HG03442 (cell line): ENCODE measurements around the gene TCF3.
"Not testable (repeated sequence)": the region's sequence is repeated elsewhere in the genome, so short reads cannot be mapped to it uniquely, and the experiment has no call there.

Experiments used
- ATAC-seq: cut with Tn5 transposase; IDR thresholded peaks from one replicate; pipeline ENCODE4 v1.9.1; 2021; ENCODE audit warnings: mild to moderate bottlenecking, moderate library complexity; ENCODE audit not compliant: unreplicated experiment

The TCF3 gene

DNA sequence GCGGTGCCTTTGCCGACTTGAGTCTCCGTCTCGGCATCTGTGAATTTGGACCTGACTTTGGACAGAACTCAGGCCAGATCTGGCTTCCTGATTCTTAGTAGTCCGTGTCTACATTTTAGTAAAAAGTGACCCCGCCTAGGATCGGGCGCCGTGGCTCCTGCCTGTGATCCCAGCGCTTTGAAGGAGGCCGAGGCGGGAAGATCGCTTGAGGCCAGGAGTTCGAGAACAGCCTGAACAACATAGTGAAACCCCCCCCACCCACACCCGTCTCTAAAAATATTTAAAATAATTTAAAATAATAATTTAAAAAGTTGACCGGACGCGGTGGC, 849 bp upstream of the TCF3 start:
- no peak for ATAC-seq

DNA sequence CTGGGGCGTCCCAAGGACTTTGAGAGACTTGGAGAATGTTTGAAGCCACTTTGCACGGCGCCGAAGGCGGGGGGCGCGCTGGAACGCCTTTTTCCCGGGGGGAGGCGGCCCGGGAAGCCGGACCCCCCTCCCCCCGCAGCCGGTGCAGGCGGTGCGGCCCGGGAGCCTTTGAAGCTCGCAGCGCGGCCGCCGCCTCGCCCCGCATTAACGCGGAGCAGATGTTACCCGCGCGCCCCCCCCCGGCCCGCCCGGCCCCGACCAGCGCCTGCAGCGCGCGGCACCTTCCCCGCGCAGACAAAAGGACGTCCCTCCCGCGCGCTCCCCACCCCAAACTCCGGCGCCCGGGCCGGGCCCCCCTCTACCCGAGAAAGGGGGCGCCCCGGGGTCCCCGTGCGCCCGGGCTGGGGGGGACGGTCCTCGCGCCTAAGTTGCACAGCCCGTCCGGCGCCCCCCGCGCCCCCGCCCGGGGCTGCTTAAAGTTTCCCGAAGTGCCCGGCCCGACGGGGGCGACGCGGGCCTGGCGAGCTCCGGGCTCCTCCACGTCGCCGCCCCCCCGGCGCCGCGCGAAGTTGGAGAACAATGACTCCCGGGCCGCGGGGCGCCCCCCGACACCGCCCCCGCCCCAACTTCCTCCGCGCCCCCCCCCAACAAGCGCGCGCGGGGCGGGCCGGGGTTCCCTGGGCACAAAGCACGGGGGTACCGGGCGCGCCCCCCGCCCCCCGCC, 685 bp downstream of the TCF3 start:
- no peak for ATAC-seq

DNA sequence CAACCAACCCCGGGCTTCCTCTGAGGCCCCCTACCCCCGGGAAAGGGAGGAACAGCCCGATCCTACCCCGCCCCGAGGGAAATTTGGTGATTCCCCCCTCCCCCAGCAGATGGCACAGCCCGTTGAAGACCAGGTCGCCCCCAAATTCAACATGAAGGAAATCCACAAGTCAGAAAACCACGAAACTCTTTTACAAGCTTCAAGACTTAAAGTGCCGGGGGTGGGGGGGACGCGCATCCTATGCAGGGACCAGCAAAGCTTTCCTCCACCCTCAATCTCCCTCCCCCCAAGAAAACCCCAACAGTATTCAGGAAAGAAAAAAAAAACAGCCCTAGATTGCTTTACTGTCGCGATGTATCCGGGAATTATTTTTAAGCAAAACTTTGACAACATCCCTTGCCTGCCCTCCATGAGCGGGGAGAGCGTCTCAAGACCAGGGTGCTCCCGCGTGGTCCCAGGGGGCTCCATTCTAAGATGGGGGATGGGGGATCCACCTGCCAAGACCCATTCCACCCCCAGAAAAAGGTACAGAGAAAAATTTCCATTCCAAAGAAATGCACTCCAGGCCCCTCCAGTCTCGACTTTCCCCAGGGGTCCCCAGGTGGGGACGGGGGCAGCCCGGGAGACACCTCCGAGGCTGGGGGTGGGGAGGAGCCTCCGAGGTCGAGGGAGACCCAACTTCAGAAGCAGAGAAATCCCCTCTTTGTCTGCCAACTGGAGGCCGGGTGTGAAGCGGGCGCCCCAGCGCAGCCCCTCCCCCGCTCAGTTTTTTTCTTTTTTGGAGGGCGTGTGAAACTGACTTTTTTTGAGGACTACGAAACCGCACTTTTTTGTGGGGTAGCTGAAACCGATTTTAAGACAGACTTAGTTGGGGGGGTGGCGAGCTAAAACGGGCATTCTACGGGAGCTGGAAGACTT, 1.5 kb downstream of the TCF3 start:
- no peak for ATAC-seq

DNA sequence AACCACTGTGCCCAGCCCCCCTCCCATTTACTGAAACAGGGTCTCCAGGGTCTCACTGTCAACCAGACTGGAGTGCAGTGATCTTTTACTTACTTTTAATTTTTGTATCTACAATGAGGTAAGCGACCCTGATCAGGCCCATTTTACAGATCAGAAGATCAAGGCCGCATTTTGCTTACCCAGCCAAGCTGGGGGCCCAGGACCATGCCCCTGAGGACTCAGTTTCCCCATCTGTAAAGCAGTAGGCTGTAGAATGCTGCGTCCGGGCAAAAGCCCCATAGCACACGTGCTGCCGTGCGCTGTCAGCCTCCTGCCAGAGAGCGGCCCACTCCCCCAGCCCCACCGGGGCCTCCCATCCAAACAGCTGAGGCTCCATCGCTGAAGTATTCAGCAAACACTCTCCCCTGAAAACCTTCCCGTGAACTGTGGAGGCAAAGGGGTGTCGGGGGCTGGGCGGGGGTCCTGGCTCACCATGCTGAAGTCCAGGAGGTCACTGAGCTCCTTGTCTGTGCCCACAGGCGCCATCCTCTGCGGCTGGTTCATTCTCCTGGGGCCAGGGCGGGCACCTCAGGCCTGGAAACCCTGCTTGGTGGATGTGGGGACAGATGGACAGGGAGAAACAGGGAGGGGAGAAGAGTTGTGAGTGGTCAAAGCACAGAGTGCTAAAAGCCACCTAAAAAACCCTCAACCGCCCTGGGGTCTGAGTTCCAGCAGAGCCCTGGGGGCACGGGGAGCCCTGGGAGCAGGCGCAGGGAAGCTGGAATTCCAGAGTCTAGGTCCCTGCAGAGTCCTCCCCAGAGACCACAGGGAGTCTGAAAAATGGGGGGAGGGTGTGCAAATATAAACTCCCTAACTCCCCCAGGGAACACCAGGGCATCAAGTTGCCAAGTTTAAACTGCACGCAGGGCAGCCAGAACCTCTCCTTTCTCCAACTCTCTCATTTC, 2.4 kb downstream of the TCF3 start:
- ATAC-seq, result no peak

DNA sequence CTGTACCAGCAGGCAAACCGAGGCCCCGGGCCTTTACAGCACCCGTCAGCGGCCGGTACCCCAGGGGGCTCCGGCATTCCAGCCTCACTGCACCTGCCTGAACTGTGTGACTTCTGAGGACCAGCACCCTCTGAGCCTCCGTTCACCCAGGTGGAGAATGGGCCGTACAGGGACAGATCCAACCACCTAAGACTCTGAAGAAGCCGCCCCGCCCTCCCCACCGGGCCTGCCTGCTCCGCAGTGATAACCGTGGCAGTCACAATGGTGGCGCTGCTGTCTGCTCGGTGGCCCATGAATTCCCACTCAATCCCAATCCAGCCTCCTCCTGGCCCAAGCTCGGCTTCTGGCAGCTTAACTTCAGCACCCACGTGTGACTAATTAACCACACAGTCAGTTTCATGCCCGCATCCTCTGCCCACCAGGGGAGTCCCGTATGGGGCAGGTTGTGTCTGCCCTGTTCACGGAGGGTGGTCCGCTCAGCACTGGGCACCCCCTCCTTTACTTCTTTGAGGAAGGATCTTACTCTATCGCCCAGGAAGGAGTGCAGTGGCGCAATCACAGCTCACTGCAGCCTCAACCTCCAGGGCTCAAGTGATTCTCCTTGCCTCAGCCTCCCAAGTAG, 3.4 kb downstream of the TCF3 start:
- no peak for ATAC-seq

DNA sequence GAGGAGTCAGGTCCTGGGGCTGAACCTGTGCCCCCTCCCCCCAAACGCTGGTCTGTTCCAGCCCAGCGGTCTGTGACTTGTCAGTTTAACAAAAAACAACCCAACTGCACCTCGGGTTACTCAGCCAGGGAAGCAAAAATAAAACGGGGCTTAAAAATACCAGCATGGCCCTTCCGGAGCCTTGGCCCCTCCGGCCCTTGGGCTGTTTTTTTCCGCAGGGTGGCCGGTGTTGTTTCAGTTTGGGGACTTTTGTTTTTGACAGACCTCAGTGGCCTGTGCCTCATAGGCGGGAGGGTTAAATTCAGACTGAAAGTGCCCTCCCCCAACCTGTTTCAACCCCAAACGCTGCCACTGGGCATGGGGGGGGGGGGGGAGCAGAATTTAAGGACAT, 4.0 kb downstream of the TCF3 start:
- ATAC-seq, result peak; percentile 17

DNA sequence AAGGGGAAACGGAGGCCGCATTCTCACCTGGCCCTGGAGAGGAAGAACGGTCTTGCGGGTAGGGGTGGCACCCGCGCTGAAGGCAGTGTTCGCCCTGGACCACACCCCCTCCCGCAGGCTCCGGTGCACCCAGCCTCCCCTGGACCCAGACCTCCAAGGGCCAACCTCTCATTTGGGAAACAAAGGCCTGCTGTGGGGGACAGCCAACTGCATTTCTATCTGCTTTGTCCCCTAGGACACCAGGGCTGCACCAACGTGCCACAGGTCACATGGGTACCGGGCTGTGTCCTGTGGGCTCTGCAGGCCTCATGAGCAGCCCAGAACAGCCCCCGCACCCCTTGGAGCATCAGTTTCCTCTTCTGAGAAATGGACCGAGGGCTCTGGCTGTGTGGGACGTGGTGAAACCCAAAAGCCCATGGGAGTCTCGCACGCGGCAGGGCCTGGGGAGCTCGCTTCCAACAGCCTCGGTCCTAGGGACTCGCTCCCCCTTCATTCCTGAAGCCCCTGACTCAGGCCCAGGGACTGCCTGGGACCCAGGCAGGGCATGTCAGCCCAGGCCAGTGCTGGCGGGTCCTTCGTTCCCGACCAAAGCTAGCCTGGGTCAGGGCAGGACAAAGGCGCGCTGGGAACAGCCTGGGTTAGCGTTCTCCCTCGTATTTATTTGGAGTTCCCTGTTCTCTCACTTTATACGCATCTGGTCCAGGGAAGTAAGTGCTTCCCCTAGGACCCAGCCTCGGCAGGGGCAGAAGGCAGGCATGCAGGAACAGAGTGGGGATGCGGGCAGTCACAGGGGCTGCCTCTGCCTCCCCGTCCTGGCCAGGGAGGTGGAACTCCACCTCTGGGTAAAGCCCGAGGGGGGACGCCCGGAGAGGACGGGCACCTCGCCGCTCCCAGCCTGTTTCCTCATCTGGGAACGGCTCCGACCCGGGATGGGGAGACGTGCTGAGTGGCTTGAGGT, 4.6 kb downstream of the TCF3 start:
- no peak for ATAC-seq

DNA sequence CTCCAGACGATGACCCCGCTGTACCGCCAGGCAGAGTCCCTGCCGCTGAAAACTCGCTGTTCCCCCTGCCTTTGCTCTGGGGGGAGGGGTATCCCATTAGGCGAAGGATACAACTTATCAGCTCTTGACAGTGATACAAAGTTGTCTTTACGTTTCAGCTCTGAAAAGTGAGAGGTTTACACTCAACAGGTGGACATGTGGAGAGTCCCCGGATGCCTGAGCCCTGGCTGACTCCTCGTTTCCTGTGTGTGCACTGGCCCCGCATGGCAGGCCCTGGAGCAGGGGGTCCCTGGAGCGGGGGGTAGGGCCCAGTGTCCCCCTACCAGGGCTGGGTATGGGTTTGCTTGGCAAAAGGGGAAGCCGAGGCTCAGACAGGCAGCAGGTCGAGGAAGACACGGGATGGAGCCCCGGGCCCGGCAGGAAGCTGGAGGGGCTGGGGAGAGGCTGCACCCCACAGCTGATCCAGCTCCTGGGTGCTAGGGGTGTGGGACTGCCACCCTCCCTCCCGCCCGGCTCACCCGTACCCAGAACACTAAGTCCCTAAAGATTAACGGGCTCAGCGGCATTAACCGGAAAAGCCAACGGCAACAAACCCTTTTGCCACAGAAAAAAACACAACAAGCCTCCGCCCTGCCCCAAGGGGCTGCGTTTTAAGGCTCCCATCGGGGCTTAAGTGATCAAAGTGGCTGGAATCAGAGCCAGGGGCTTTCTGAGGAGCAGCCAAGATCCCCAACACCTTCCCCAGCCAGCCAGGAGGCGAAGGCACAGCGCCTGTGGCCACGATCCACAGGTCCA, 5.6 kb downstream of the TCF3 start:
- no peak for ATAC-seq

DNA sequence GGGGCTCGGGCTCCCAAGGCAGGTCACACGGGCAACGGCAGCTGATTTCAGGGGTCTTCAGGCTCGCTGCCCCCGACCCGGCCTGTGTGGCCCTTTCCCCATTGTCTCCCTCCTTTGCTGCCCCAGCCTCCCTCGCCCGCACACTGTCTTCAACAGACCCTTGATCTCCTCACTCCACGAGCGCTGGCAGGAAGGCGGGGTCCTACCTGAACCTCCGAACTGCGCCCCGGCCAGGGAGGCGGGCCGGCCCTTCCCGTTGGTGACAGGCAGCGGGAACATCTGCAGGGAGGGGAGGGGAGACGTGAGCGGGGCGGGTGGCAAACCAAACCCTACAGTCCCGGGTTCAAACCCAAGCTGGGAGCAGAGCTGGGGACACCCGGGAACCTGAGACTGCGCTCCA, 6.3 kb downstream of the TCF3 start:
- no peak for ATAC-seq

DNA sequence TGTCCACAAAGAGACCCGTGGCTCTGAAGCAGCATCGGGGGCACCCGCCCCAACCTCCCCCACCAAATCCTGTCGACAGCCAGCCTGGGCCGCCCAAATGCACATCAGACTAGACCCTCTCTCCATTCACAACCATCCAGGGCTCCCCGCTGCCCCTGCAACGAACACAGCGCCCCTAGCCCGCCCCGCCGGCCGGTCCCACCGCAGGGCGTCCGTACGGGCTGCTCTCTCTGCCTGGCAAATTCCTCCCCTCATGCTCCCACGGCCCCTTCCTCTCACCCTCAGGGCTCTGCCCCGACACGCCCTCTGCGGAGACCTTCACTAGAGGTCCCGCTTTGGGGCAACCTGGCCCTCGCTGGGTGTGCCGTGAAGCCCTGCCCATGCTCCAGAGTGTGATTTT, 7.1 kb downstream of the TCF3 start:
- ATAC-seq, result no peak

DNA sequence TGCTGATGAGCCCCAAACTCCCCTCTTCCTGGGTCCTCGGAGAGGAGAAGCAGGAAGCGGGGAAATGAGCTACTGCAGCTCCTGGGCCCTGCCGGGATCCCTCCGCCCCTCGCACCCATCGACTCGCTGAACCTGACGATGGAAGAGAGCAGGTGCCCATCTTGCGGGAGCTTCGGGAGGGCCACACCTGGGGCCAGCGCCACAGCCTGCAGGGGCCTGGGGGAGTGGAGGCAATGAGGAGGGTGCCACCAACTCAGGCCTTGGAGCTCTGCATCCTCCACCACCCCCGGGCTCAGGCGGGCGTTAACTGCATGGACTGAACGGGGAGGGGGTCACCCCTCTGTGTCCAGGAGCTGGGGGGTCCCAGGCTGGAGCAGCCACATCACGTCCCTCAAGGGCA, 8.3 kb downstream of the TCF3 start:
- no peak for ATAC-seq

DNA sequence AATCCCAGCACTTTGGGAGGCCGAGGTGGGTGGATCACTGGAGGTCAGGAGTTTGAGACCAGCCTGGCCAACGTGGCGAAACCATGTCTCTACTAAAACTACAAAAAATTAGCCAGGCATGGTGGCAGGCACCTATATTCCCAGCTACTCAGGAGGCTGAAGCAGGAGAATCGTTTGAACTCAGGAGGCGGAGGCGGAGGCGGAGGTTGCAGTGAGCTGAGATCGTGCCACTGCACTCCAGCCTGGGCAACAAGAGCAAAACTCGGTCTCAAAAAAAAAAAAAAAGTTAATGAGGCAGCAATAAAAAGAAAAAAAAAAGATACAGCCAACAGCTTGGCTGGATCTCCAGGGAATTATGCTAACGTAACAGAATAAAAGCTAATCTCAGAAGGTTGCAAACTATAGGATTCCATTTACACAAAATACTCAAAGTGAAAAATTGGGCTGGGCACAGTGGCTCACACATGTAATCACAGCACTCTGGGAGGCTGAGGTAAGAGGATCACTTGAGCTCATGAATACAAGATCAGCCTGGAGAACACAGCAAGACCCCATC, 11.4 kb downstream of the TCF3 start:
- ATAC-seq, result not testable (repeated sequence)

DNA sequence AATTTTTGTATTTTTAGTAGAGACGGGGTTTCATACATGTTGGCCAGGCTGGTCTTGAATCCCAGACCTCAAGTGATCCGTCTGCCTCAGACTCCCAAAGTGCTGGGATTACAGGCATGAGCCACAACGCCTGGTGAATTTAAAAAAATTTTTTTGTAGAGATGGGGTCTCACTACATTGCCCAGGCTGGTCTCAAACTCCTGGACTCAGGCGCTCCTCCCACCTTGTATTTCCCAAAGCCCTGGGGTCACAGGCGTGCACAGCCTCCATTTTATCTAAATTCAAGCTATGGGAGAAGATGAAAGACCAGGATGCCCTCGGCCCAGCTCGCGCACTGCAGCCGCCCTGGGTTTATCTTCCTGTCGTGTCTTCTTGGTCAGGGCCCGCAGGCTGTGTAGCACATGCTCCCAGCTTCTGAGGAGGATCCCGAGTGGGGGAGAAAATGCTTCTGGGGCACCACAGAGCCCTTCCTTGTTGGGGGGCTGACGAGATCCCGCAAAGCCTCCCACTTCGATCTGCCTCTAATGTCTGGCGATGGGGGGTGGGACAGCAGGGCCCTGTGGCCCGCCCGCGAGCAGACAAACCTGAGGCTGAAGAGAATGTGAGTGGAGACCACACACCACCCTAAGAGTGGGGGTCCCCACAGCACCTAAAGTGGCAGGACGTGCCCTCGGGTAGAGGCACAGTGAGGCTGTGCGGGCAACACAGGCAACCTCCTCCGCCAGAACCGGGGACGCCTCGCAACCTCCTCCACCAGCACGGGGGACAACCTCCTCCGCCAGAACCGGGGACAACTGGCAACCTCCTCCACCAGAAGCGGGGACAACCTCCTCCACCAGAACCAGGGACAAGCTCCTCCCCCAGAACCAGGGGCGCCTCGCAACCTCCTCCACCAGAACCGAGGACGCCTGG, 15.8 kb downstream of the TCF3 start:
- no peak for ATAC-seq

DNA sequence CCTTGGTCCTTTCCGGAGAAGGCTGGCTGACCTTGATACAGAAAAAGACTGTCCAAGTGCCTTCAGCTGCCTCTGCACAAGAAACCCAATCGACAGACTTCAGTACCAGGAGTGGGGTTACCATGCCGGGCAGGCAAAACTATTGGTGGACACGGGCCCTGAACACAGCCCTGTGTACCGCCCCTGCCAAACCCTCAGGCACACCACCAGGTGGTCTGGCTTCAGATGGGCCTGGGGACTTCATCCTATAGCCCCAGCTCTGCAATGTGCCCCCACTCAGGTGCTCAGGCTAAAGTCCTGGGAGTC, 17.5 kb downstream of the TCF3 start:
- no peak for ATAC-seq

DNA sequence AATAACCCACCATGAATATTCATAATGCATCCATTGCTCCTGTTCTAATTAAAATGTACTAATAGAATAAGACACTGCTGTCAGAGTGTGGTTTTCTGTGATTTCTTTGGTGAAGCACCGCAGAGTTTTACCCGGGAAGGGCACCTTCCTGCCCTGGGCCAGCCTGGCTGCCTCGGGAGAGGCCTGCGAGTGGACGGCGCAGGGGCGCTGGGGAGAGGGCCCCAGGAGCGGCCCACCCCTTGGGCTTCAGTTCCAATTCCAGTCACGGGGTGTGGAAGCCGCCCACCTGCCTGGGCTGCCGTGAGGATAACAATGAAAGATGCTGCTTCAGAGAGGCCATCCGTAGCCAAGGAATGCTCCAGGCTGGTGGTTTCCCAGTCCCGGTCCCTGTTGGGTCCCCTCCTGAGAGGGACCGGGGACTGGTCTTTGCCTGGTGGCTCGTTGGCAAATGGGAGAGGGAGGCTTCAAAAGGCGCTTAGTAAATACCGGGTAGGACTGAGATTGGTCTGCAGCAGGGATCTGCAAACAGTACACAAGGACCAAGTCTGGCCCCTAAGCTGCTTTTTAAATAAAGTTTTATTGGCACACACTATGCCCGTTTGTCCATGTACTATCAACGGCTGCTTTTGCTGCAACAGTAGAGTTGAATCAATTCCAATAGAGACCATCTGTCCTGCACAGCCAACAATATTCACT, 18.0 kb downstream of the TCF3 start:
- no peak for ATAC-seq

DNA sequence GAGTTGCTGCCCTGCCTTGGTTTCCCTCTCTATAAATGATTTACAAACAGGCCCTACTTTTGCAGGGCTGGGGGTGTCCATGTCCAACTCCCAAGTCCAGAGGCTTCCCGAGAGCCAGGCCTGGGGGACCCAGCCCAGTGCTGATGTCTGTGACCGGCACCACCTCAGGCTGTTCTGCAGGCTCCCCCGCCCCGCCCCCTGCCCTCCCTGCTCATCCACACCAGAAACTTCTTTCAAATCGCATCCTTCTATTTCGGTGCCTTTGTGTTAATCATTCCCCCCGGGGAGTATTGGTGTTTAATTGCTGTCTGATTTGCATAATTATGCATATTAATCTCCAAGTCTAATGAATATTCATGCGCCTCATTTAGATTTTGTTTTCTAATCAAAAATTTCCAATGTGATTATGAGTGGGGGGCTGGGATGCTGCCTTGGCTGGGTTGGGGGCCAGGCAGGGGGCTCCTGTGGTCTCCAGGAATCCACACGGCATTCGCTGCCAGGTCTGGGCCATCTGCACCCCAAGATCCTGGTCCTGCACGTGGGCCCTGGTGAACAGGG, 19.1 kb downstream of the TCF3 start:
- ATAC-seq, result no peak
